ENCODE measurements around the gene TRPM5.

TRPM5 gene

DNA sequence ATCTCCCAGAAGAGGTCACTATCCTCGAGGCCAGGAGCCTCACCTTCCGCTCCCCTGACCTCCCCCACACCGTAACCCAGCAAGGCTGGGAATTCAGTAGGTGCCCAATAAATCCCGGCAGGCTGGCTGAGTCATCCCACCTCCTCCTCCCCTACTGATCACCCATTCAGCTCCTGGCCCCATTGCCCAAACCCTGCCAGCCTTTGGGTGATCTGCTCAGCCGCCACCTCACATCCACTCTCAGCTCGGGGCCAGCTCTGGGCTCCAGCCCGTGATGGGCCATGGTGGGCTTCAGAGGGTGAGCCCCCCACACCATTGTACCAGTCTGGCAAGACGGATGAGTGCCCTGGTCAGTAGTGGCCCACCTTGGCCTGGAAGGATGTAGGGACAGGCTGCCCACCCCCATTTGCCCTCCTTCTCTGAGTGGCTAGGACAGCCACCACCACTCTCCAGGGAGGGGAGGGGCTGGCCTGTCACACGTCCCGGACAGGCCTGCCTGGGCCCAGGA lies 8.2 kb downstream of the TRPM5 start:
- no peak for DNase-seq

DNA sequence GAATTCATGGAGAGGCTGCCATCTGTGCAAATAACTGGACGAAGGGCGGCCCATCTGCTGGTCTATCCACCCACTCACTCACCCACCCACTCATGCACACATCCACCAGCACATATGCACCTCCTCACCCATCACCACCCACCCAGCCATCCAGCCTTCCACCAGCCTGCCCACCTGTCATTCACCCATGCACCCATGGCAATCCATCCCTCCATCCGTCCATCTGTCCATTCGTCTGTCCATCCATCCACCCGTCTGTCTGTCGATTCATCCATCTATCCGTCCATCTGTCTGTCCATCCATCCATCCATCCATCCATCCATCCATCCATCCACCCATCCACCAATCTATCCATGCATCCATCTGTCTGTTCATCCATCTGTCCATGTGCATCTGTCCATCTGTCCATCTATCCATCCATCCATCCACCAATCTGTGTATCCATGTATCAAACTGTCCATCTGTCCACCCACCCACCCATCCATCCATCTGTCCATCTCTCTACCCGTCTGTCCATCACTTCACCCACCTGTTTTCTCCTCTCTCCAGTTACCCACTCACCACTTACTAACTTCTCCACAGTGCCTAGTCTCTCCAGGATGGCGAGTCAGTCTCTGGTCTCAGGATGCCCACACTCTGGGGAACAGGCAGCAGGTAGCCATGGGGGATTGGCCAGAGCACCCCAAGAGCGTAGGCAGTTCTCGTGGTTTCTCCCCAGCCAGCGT lies 8.9 kb downstream of the TRPM5 start:
- DNase-seq: no peak

DNA sequence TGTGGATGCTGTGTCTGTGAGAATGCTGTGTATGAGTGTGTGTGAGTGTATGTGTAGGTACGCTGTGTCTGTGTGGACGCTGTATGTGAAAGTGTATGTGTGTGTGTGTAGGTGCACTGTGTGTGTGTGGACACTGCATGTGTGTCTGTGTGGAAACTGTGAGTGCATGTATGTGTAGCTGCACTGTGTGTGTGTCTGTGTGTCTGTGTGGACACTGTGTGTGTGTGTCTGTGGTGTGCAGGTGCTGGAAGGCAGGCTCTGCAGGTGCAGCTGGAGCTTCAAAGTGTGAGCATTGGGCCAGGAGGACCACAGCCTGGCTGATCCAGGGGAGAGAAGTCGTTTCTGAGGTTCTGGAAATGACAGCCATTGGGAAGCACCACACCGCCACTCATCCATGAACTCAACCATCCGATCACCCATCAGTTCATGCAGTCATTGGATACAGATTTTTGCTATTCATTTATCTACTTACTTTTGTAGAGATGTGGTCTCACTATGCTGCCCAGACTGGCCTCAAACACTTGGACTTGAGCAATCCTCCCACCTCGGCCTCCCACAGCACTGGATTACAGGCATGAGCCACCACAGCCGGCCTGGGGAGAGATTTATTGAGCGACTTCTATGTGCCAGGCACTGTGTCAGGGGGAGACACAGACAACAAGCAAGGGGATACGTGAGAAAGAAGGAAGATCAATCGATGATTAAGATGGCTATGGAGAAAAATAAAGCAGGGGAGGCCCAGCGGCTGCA lies 9.6 kb downstream of the TRPM5 start:
- DNase-seq: no peak

DNA sequence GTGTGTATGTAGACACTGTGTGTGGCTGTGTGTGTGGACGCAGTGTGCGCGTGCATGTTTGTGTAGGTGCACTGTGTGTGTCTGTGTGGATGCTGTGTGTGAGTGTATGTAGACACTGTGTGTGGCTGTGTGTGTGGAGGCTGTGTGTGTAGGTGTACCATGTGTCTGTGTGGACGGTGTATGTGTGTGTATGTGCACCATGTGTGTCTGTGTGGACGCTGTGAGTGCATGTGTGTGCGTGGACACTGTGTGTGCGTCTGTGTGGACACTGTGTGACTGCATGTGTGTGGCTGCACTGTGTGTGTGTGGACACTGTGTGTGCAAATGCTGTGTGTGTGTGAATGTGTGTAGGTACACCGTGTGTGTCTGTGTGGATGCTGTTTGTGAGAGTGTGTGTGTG lies 10.3 kb downstream of the TRPM5 start:
- no peak for DNase-seq

DNA sequence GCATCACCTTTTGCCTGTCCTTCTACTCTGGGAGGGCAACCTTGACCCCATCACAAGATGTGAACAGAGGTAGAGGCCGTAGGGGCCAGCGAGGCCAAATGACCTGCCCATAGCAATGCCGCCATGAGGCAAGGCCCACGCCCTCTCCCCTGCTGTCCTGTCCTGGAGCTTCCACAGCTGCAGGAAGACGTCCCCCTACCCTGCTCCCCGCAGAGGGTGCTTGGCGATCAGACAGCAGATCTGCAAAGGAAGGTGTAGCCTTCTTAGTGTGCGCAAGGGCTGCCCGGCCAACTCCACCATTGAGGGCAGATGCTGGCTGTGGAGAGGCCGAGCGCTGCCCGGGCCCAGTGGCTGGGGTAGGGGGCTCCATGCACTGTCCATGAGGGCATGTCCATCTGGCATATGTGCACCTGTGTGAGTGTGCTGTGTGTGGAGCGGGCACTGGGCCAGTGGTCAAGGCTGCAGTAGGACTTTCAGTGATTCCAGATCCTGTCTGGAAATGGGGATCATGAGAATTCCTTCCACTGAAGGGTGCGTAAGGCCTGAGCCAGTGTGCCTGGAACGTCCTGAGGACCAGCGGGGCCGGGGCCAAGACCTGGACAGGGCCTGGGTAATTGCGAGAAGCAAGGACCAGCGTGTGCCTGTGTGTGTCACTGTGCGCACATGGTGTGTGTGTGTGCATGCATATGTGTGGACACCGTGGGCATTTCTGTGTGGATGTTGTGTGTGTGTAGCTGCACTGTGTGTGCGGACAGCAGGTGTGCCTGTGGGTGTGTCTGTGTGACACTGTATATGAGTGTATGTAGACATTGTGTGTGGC lies 11.0 kb downstream of the TRPM5 start:
- no peak for DNase-seq

DNA sequence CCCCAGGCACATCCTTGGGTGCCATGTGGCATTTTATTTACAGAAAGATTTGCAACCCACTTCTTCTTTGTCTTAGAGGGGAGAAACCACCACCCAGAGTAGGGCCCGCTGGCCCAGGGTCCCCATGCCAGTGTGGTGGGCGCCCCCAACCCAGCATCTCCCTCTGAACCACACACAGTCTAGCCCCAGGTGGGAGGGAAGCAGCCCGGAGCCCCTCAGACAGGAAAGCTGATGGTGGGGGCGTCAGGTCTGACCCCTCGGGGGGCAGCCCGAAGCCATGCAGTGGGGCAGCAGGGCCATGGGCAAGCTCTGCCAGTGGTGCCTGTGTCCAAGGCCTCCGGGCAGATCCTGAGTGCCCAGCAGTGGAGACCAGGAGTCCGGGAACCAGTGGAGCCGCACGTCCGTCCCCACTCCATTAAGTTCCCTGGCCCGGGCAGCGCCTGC lies 11.7 kb downstream of the TRPM5 start:
- DNase-seq: no peak

DNA sequence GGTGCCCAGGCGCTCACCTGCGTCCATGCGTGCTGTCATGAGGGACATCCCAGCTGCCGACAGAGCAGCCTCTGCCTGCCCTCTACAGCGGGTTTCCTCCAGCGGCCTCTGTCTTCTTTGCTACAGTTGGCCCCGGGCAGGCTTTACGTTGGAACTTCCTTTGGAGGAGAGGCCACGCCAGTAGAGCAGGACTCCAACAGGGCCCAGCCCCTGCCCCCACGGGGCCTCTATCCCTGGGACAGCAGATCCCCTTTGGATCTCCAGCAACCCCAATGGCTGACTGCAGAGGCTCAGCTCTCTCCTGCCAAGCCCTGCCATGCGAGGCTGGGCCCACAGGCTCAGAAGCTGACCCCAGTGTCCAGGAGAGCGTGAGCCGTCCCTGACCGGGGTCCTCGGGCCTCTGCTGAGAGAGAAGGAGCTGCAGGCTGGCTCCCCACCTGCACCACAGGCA lies 12.1 kb downstream of the TRPM5 start:
- DNase-seq: no peak

DNA sequence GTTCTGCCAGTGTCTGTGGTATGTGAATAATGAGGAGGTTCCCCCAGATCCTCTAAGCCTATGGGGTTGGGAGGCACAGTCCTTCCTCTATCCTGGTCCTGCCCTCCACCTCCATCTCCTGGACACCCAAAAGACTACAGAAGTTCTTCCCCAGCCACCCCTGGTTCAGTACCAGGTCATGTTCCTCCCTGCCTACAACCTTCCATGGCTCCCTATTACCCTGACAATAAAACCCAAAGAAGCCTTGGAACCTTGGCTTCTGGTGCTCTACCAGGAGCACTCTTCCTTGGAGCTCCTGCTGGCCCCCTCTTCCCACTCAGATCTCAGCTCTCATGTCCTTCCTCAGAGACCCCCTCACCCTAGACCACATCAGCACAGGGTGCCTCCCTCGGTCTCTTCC lies 12.9 kb downstream of the TRPM5 start:
- DNase-seq: no peak

DNA sequence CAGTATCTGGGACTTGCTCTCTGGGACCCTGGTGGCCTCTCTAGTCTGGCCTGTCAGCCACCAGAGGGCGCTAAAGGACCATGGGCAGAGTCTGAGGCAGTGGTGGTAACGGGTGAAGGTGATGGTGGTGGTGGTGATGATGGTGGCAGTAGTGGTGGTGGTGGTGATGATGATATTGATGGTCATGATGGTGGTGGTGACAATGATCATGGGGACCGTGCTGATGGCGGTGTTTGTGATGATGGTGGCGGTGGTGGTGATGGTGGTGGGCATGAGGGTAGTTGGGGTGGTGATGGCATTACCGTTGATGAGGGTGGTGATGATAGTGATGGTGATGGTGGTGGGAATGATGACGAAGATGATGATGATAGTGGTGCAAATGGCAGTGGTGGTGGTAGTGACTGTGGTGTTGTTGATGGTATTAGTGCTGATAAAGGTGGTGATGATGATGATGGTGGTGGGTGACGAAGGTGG lies 16.0 kb downstream of the TRPM5 start:
- no peak for DNase-seq

DNA sequence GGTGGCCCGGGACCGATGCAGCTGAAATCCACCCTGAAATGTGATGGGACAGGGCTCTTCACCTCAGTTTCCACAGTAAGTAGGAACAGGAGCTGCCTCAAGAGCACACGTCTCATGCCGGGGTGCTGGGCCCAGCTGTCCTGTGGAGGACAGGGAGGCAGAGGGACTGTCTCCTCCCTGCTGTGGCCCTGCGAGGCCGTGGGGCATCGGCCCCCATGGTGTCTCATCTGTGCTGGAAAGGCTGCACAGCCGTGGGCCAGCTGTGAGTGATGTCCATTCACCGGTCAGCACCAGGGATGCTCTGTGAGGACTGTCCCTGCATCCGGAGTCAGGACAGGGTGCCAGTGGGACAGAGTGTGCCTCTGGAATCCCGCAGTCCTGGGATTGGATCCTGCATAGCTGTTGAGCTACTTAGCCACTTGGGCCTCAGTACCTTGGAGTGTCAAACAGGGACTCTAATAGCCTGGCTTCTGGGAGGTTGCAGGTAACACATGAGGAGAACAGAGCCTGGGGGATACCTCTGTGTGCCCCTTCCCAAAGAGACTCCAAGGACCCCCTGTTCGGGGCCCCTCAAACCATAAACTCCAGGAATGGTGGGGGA lies 16.5 kb downstream of the TRPM5 start:
- no peak for DNase-seq

DNA sequence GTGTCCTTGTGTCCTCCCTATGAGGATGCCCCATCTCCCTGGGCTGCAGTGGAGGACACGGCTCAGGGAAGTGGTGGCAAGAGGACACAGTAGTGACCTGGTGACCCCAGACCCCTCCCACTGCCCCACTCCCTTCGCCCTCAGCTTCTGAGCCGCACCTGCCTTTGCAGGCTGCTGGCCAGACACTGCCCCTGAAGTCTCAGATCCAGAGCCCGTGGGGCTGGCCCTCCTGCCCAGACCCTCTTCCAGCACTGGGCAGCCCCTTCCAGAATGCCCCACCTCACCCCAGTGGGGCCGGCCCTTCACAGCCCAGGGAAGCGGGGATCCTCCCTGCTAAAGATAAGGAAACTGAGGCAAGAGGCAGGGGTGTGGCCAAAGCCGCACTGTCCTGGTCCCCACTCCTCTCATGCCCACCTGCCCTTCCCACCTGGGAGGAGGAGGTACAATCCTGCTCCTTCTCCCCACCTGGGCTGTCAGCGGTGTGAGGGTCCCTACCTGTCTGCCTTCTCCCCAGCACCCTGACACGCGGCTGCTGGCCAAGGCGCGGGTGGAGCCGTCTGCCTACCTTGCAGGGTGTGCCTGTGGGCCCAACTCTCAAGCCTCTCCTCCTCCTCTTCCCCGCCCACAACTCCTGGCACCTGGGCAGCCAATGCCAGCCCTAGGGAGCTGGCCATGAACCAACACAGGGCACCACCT lies 17.3 kb downstream of the TRPM5 start:
- DNase-seq: no peak

DNA sequence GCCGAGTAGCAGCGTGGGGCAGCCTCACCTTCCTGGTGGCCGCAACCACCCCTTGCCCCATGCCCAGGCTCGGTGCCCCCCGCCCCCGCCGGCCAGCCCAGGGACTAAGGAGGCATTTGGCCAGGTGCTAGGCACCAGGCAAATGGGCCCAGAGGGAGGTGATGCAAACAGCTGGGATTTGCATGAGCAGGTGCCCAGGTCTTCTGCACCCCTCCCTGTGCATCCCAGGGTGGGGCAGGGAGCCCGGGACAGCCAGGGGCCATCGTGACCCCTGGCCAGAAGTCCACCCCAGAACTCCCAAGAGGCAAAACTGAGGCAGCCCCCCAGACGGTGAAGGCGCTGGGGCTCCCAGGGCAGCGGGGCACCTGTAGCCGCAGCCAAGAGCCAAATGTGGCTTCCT lies 18.1 kb downstream of the TRPM5 start:
- no peak for DNase-seq

DNA sequence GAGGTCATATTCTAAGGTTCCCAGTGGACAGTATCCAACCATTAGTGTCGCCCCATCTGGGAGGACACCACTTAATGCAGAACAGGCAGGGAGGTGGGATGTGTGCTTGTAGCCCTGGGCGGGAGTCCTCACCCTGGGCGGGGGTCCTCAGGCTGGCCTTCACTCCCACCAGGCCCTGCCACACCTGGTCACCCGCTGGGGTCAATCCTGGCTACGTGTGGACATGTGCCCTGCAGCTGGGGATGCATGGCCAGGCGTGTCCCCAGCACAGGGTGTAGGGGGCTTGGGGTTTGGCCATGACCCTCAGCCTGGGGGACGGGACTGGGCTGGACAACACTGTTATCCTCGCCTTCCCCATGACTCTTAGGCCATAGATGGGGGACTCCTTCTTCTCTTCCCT lies 18.8 kb downstream of the TRPM5 start:
- no peak for DNase-seq

DNA sequence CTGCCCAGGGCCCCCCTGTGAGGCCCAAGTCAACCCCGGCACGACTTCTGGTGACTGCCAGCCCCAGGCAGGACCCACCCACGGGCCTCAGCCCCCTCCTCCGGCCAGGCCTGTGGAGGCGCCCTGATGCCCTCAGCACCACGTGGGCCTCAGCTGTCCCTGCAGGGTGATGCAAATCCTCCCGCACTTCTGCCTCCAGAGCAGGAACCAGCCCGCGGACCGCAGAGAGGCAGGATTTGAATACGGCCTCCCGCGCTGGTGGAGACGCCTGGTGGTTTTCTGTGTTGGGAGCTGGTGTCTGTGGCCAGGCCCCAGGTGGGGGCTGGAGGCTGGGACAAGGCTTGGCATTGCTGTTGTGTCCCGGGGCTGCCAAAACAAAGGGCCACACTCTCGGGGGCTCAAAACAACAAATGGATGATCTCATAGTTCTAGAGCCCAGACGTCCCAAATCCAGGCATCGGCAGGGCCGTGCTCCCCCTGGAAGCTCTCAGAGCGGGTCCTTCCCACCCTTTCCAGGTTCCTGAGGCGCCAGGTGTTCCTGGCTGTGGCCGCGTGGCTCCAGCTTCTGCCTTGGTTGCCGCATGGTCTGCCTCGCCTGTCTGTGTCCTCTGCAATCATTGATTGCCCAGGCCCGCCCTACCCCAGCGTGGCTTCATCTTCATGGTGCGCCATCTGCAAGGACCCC lies 19.4 kb downstream of the TRPM5 start:
- DNase-seq: no peak

DNA sequence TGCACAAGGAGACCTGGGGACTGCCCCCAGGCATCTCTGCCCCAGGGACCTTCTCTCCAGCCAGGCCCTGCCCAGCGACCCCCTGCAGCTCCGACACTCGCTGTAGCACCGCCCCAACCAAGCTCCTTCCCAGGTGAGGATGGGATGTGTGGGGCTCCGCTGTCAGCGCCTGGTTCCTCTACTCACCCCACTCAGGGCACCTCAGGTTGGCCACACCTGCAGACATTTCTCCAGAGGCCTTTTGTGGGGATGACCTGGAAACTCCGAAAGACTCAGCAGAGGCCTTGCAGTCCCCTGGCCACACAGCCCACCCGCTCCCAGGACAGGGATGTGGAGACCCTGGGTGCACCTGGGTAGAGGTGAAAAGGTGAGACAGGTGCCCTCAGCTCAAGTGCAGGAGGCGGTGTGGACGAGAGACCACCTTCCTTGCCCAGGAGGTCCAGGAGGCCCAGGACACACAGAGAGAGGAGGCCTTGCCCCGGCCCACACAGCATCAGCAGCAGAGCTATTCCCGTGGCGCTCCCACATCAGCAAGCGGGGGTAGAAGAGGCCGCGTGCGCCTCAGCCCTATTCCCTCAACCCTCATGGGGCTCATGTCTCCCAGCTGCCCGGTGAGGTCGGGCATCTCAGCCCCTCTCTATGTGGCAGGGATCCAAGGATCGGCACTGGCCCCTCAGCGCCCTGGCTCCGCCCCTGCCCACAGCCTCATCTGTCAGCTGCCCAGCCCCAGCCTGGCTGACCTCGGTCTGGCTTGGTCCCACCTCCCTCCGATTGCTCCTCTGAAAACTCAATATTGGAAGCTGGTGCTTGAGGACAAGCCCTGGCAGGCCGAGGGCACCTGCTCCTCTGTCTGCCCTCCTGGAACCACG lies 20.9 kb downstream of the TRPM5 start:
- DNase-seq: no peak

DNA sequence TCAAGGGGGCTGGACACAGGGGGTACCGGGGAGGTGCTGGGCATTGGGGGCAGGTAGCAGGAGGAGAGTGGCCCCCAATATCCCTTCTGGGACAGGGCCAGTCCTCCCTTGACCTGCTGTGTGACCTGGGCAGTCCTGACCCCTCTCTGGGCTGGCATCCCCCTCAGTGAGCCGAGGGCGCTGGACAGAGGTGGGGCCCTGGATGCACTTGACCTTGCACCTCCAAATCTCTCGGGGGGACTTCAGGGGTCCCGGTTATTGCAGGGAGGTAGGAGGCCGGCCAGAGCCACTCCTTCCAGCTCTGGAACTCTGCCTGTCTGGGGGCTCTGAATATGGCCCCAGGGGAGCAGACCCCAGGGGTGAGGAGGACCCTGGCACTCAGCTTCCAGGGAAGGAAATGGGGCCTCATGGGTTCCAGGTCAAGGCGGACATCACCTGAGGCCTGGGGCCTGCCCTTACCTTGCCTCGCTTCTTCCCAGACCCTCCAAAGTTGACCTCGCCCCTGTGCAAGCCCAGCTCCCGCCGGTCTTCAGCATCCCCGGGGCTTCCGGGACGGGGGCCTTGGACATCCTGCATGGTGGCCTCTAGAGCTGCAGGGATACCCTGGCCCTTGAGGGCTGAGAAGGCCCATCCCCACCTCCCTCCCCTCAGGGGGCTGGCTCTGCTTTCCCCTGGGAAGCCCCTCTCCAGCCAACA lies 21.7 kb downstream of the TRPM5 start:
- DNase-seq: no peak

DNA sequence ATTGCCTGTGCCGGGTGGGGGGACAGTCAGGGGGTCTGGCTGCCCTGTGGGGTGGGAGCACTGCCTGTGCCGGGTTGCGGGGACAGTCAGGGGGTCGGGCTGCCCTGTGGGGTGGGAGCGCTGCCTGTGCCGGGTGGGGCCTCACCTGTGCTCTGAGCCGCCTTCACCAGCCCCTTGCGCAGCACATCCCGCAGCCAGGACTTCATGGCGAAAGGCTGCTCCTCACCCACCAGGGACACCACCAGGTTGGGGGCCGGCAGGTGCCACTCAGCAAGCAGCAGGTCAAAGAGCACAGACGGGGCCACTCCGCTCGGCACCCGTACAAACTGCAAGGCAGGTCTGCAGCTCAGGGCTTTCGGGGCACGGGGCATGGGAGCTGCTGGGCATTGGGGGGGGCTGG lies 22.3 kb downstream of the TRPM5 start:
- DNase-seq: no peak

DNA sequence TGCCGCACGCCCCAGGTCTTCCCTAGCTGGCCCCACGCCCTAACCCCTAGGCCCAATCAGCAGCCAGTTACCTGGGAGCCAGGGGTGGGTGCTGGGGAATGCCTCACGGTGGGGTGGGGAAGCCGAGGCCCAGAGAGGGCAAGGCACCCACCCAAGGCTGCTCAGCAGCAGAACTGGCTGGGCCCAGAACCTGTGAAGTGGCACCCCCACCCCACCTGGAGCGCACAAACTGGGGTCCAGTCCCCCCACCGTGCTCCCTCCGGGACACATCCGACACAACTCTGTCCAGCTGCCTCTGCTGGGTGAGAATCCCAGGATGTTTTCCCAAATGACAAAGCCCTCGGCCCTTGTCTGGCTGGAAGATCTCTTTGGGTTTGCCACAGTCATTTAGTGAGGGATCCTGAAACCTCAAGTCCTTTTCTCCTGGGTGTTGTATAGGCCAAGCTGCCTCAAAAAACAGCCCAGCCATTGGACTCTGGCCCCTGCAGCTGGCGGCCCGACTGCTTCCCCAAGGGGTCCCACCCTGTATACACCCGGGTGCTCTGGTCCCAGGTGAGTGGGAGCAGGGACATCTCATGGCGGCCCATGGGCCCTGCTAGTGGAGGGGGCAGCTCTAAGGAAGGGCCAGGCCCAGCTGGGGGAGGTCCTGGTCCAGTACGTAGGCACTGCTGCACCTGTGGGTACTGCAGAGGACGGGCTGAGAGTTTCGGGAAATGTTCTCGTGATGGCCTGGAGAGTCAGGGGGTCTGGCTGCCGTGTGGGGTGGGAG lies 22.9 kb downstream of the TRPM5 start:
- DNase-seq: no peak
